Renal cortical epithelial cell (primary cell): ENCODE measurements around the gene ASXL1. TPM values are rescaled to one million over a fixed set of nuclear protein-coding genes. Genes with fewer than 3 reads are reported as not detected.
"Not testable (repeated sequence)": the region's sequence is repeated elsewhere in the genome, so short reads cannot be mapped to it uniquely, and the experiment has no call there.

Experiments
- DNase-seq: peaks from one replicate; pipeline ENCODE4 v3.0.0-alpha.2; 2011; ENCODE audit warnings: low read depth
- total RNA-seq: library from RNA; depleted of rRNA; stranded (reverse); fragments of >200 nt; gene quantifications from 2 replicates; pipeline ENCODE4 v1.2.3, GENCODE V29; 2014

Gene ASXL1
- total RNA-seq, 1 donor from 2014 or later, result 54.8 TPM

GRCh38 chr20:32407131-32407750 is 49.1 kb downstream of the ASXL1 start:
- DNase-seq, result not testable (repeated sequence)

GRCh38 chr20:32411955-32412706 is 54.0 kb downstream of the ASXL1 start:
- no peak for DNase-seq

- DNase-seq, result no peak
Measured at GRCh38 chr20:32415494-32415893, 57.4 kb downstream of the ASXL1 start.

- no peak for DNase-seq
Measured at GRCh38 chr20:32416206-32416605, 58.1 kb downstream of the ASXL1 start.

- DNase-seq, result no peak
Measured at GRCh38 chr20:32418376-32418775, 60.2 kb downstream of the ASXL1 start.

- DNase-seq, result no peak
Measured at GRCh38 chr20:32421290-32421689, 63.2 kb downstream of the ASXL1 start.

- DNase-seq, result no peak
Measured at GRCh38 chr20:32427996-32428395, 69.9 kb downstream of the ASXL1 start.

GRCh38 chr20:32429343-32429742 is 71.2 kb downstream of the ASXL1 start:
- no peak for DNase-seq

- no peak for DNase-seq
Measured at GRCh38 chr20:32429745-32430360, 71.7 kb downstream of the ASXL1 start.

GRCh38 chr20:32431457-32431856 is 73.3 kb downstream of the ASXL1 start:
- DNase-seq, result no peak

GRCh38 chr20:32432277-32432676 is 74.1 kb downstream of the ASXL1 start:
- DNase-seq, result no peak

GRCh38 chr20:32433311-32434021 is 75.3 kb downstream of the ASXL1 start:
- DNase-seq, result no peak

- DNase-seq, result no peak
Measured at GRCh38 chr20:32434434-32434833, 76.3 kb downstream of the ASXL1 start.

- DNase-seq, result no peak
Measured at GRCh38 chr20:32435449-32436107, 77.4 kb downstream of the ASXL1 start.

- DNase-seq, result no peak
Measured at GRCh38 chr20:32436142-32436861, 78.2 kb downstream of the ASXL1 start.

GRCh38 chr20:32436968-32437367 is 78.8 kb downstream of the ASXL1 start:
- DNase-seq, result no peak

- no peak for DNase-seq
Measured at GRCh38 chr20:32437391-32438074, 79.4 kb downstream of the ASXL1 start.

GRCh38 chr20:32438331-32438858 is 80.3 kb downstream of the ASXL1 start:
- no peak for DNase-seq

- peak; percentile 18 for DNase-seq
Measured at GRCh38 chr20:32439132-32439829, 81.2 kb downstream of the ASXL1 start.
